Umbilical cord (tissue), 2 donors: Measurements from ENCODE around the gene MBNL3. TPM values are rescaled to one million over a fixed set of nuclear protein-coding genes. Genes with fewer than 3 reads are reported as not detected.

Experiments used
- DNase-seq: peaks from one replicate; pipeline ENCODE4 v3.0.0-alpha.2; 2015; ENCODE audit warnings: low spot score
- total RNA-seq: library from RNA; depleted of rRNA; stranded (reverse); fragments of >200 nt; gene quantifications from one replicate; pipeline ENCODE4 v1.2.3, GENCODE V29; 2014; ENCODE audit warnings: low replicate concordance; ENCODE audit not compliant: insufficient read depth

MBNL3 gene
- total RNA-seq = 22.9 TPM

GRCh38 chrX:132488819-132489577 lies at the start of gene MBNL3:
Gene MBNL3 (minus strand): TSS chrX:132489038. CDS start chrX:132439611, 49,427 bp downstream.
- DNase-seq = peak; percentile 74

GRCh38 chrX:132533409-132533808 lies 44.6 kb upstream of the MBNL3 start:
- no peak for DNase-seq

GRCh38 chrX:132532913-132533312 lies 44.1 kb upstream of the MBNL3 start:
- DNase-seq = peak; percentile 24

- no peak for DNase-seq
Observed at GRCh38 chrX:132532097-132532496, 43.3 kb upstream of the MBNL3 start.

- DNase-seq = no peak
Observed at GRCh38 chrX:132520792-132521191, 32.0 kb upstream of the MBNL3 start.

GRCh38 chrX:132520213-132520612 lies 31.4 kb upstream of the MBNL3 start:
- no peak for DNase-seq

- no peak for DNase-seq
Observed at GRCh38 chrX:132518401-132518800, 29.6 kb upstream of the MBNL3 start.

- DNase-seq = no peak
Observed at GRCh38 chrX:132508834-132509233, 20.0 kb upstream of the MBNL3 start.

GRCh38 chrX:132505116-132505515 lies 16.3 kb upstream of the MBNL3 start:
- no peak for DNase-seq

GRCh38 chrX:132504417-132504816 lies 15.6 kb upstream of the MBNL3 start:
- no peak for DNase-seq

- no peak for DNase-seq
Observed at GRCh38 chrX:132501606-132502005, 12.8 kb upstream of the MBNL3 start.

- DNase-seq = no peak
Observed at GRCh38 chrX:132497432-132497831, 8.6 kb upstream of the MBNL3 start.

- DNase-seq = no peak
Observed at GRCh38 chrX:132493095-132493494, 4.3 kb upstream of the MBNL3 start.

GRCh38 chrX:132491191-132491590 lies 2.4 kb upstream of the MBNL3 start:
- DNase-seq = no peak

- peak; percentile 34 for DNase-seq
Observed at GRCh38 chrX:132489578-132490419, 961 bp upstream of the MBNL3 start.

GRCh38 chrX:132488180-132488705 lies 595 bp downstream of the MBNL3 start:
- peak; percentile 36 for DNase-seq

GRCh38 chrX:132486599-132487178 lies 2.1 kb downstream of the MBNL3 start:
- DNase-seq = no peak

- no peak for DNase-seq
Observed at GRCh38 chrX:132483951-132484350, 4.9 kb downstream of the MBNL3 start.

- no peak for DNase-seq
Observed at GRCh38 chrX:132483488-132483887, 5.3 kb downstream of the MBNL3 start.

GRCh38 chrX:132482632-132483031 lies 6.2 kb downstream of the MBNL3 start:
- DNase-seq = no peak

GRCh38 chrX:132481449-132481848 lies 7.4 kb downstream of the MBNL3 start:
- no peak for DNase-seq

GRCh38 chrX:132480581-132481203 lies 8.1 kb downstream of the MBNL3 start:
- DNase-seq = peak; percentile 57
